HepG2 (cell line): Measurements from ENCODE around the gene BHLHE41. TPM values are rescaled to one million over a fixed set of nuclear protein-coding genes. Genes with fewer than 3 reads are reported as not detected.
A peak's percentile ranks its signal among the peaks of the same experiment; 100 is the strongest.

Experiments used
- ATF4 ChIP-seq, 2 experiments: fragments of 450-650 bp in 1 of 2; sonication (generic) in 1 of 2; formaldehyde crosslinking; IDR thresholded peaks; 2 replicates each; pipeline versions ENCODE4 v1.5.0 to v1.8.0; 2020 to 2022; ENCODE audit warnings: mild to moderate bottlenecking in 1 of 2, missing genetic modification reagents in 1 of 2
- HDAC6 ChIP-seq: fragments of 200-600 bp; sonication (generic); IDR thresholded peaks from 2 replicates; pipeline ENCODE4 v1.7.0; 2017; ENCODE audit warnings: mild to moderate bottlenecking, antibody characterized with exemption, low read length, low read depth
- HNF1A ChIP-seq, 2 experiments: sonication (generic) in 1 of 2; formaldehyde crosslinking in 1 of 2; IDR thresholded peaks; 2 replicates each; pipeline versions ENCODE4 v1.4.0 to v1.6.1; 2016 to 2020; ENCODE audit warnings: borderline replicate concordance in 1 of 2, low read depth in 1 of 2, mild to moderate bottlenecking in 1 of 2, missing genetic modification reagents in 1 of 2
- LBX2 ChIP-seq: sonication (generic); formaldehyde crosslinking; IDR thresholded peaks from 2 replicates; pipeline ENCODE4 v1.5.0; 2020; ENCODE audit warnings: missing genetic modification reagents, mild to moderate bottlenecking, borderline replicate concordance
- NFIC ChIP-seq: IDR thresholded peaks from 2 replicates; pipeline ENCODE4 v1.6.1; 2012; ENCODE audit warnings: mild to moderate bottlenecking, low read length, inconsistent platforms
- ONECUT2 ChIP-seq: sonication (generic); formaldehyde crosslinking; IDR thresholded peaks from 2 replicates; pipeline ENCODE4 v1.4.0; 2020; ENCODE audit warnings: missing genetic modification reagents
- POGZ ChIP-seq: sonication (generic); formaldehyde crosslinking; IDR thresholded peaks from 2 replicates; pipeline ENCODE4 v1.4.0; 2020; ENCODE audit warnings: mild to moderate bottlenecking, missing genetic modification reagents
- PRDM10 ChIP-seq: sonication (generic); formaldehyde crosslinking; IDR thresholded peaks from 2 replicates; pipeline ENCODE4 v1.4.0; 2020; ENCODE audit warnings: low read depth, missing genetic modification reagents
- RARA ChIP-seq: IDR thresholded peaks from 2 replicates; pipeline ENCODE4 v1.6.1; 2016; ENCODE audit warnings: missing genetic modification reagents, missing compliant biosample characterization
- SNAPC2 ChIP-seq: sonication (generic); formaldehyde crosslinking; IDR thresholded peaks from 2 replicates; pipeline ENCODE4 v1.8.1; 2022; ENCODE audit warnings: mild to moderate bottlenecking, missing genetic modification reagents
- TBX2 ChIP-seq: sonication (generic); formaldehyde crosslinking; IDR thresholded peaks from 2 replicates; pipeline ENCODE4 v1.5.0; 2020; ENCODE audit warnings: missing genetic modification reagents, mild to moderate bottlenecking, borderline replicate concordance
- ZNF276 ChIP-seq: sonication (generic); formaldehyde crosslinking; IDR thresholded peaks from 2 replicates; pipeline ENCODE4 v1.4.0; 2020; ENCODE audit warnings: mild to moderate bottlenecking, low read depth, missing genetic modification reagents
- ZNF619 ChIP-seq: sonication (generic); formaldehyde crosslinking; IDR thresholded peaks from 2 replicates; pipeline ENCODE4 v1.4.0; 2020; ENCODE audit warnings: mild to moderate bottlenecking, missing genetic modification reagents
- ZNF713 ChIP-seq: sonication (generic); formaldehyde crosslinking; IDR thresholded peaks from 2 replicates; pipeline ENCODE4 v1.4.0; 2020; ENCODE audit warnings: mild to moderate bottlenecking, missing genetic modification reagents
- ZSCAN25 ChIP-seq: sonication (generic); formaldehyde crosslinking; IDR thresholded peaks from 2 replicates; pipeline ENCODE4 v1.8.0; 2022; ENCODE audit warnings: mild to moderate bottlenecking, missing genetic modification reagents
- polyA plus RNA-seq, 8 experiments: library from polyadenylated mRNA; depleted of rRNA in 3 of 8; stranded (reverse) in 7 of 8; unstranded in 1 of 8; fragments of >200 nt; fragmentation: Illumina TruSeq in 4 of 8; extraction: Trizol in 4 of 8; gene quantifications; 2 replicates each; pipeline versions ENCODE4 v1.2.1 to v1.2.3, GENCODE V29; 2011 to 2016; ENCODE audit warnings: low read depth in 4 of 8, missing spikeins in 1 of 8, mixed read lengths in 1 of 8; ENCODE audit not compliant: insufficient read depth in 1 of 8
- total RNA-seq, 5 experiments: library from RNA; depleted of rRNA; stranded (reverse); fragments of >200 nt; fragmentation: Illumina TruSeq; extraction: Trizol; gene quantifications; 2 replicates each; pipeline ENCODE4 v1.2.3, GENCODE V29; 2016; ENCODE audit warnings: low read depth in 1 of 5

BHLHE41 gene
- total and polyA plus RNA-seq, 2 of the 13 experiments (the other 11 are each of a cell fraction or from before 2014, with no cell fraction given): 0.03 TPM; not detected in 1

- TF ChIP-seq ATF4 (CRISPR knock-in tag; IDR thresholded peaks at IDR 0.05) (peak in 1 of 2 experiments; percentile 76; a peak in 2 of 4 replicates), SNAPC2 (peak; percentile 69), POGZ (CRISPR knock-in tag) (peak; percentile 90), ZSCAN25 (CRISPR knock-in tag) (peak; percentile 62; the same call in 1 of the 2 replicates), ZNF619 (CRISPR knock-in tag) (peak; percentile 49; the same call in 1 of the 2 replicates), ONECUT2 (CRISPR knock-in tag) (no peak), TBX2 (peak; percentile 79; the same call in 1 of the 2 replicates), ZNF713 (CRISPR knock-in tag) (no peak), LBX2 (CRISPR knock-in tag) (peak; percentile 63; the same call in 1 of the 2 replicates), PRDM10 (CRISPR knock-in tag) (peak; percentile 42; the same call in 1 of the 2 replicates), RARA (CRISPR knock-in tag) (peak; percentile 79), HNF1A (IDR thresholded peaks at IDR 0.05; ENCODE audit: low read depth) (no peak), HNF1A (CRISPR knock-in tag; IDR thresholded peaks at IDR 0.05; ENCODE audit: borderline replicate concordance) (peak; percentile 71; the same call in 1 of the 2 replicates), ZNF276 (0 out of 2 replicates have a peak, but pooled peaks have one; percentile 77), NFIC (no peak), HDAC6 (no peak)
These were observed 10.8 kb downstream of the BHLHE41 start (continued) for GRCh38 chr12:26113853-26114719.
